ENCODE data around the gene SPDL1.

Gene SPDL1

DNA sequence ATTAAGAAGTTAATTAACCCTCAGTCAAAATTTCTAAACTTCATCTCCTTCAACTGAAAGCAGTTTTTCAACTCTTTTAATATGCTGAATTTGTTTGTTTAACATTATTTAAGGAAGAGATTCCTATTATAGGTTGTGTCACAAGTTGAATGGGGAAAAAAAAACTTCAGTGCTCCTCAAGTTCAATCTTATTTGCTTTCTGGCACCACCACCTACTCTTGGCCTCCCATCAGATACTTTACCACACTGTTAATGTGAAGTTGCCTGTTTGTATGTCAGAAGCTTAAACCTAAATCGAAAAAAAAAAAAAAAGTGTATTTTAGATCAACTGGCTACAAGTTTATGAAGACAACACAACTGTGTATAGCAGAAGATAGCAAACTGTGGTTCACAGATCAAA is 49.4 kb downstream of the SPDL1 start:
- no peak for DNase-seq (ENCODE audit: low read depth)

DNA sequence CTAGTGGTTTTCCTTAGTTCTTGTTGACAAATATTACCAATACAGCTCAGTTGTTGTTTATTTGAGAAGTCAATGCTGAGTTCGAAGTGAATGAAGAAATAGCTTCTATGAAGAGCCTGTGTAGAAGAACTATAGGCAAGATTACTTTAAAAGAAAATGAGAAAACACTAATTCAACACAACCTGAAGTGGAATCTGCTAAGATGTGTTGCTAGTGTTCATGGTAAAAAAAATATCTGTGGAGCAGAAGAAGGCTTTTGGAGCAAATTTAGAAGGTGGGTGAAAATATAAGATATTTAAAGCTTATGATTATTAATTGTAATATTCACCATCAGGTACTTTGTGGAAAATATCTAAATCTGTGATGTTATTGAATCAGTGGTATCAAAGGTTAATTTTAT is 51.0 kb downstream of the SPDL1 start:
- no peak for DNase-seq (ENCODE audit: low read depth)

DNA sequence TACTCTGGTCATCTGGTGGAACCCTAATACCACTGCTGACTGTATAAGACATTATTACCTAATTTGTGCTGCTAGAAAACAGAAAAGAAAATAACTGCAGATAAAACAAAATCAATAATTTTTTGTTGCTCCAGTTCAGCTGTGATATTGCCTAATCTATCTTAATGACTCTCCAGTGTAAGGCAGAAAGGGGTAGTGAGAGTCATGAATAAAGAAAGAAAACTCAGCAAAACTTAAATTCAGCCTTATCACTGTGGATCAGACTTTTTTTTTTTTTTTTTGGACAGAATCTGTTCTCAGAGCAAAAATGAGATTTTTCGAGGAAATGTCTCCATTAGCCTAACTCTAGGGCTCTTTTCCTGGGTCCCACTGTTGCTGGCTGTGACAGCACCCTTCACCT is 52.4 kb downstream of the SPDL1 start:
- DNase-seq (ENCODE audit: low read depth) = no peak

DNA sequence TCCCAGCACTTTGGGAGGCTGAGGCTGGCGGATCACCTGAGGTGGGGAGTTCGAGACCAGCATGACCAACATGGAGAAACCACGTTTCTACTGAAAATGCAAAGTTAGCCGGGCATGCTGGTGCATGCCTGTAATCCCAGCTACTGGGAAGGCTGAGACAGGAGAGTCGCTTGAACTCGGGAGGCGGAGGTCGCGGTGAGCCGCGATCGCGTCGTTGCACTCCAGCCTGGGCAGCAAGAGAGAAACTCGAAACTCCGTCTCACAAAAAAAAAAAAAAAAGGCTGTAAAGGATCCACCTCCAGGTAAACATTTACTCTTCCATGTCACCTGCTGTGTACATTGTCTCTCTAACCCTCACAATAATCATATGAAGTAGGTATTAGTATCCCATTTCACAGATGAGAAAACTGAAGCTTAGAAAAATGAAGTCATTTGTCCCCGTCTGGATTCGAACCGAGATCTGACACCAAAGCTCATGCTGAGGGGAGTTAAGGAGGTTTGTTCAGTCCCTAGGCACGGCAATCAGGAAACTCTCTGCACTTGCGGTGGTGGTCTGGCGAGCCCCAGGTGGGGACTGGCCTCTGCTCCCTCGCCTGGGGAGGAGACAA is 53.0 kb downstream of the SPDL1 start:
- DNase-seq (ENCODE audit: low read depth) = no peak

DNA sequence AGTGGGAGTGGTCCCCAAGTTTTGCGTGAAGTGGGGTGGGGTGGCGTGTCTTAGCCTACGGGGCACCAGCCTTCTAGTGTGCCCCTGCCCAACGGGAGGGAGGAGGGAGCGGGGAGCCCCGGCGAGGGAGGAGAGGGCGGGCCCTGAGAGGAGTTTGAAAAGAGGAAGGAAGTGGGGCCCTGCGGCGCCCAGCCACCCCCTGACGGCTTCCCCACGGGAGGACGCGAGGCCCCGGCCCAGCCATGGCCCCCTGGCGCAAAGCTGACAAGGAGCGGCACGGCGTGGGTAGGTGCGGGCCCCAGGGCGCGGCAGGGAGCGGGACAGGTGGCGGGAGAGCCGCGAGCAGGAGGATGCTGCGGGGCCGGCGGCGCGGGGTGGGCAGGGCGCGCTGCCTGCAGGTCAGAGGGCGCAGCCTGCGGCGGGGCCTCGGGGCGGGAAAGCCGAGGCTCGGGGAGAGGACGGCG is 53.5 kb downstream of the SPDL1 start, which contains the start of gene DOCK2:
Gene DOCK2 (plus strand): TSS at position 191 of the 464 bp plus-strand sequence. CDS start 52 bp downstream, at position 243.
- no peak for DNase-seq (ENCODE audit: low read depth)

DNA sequence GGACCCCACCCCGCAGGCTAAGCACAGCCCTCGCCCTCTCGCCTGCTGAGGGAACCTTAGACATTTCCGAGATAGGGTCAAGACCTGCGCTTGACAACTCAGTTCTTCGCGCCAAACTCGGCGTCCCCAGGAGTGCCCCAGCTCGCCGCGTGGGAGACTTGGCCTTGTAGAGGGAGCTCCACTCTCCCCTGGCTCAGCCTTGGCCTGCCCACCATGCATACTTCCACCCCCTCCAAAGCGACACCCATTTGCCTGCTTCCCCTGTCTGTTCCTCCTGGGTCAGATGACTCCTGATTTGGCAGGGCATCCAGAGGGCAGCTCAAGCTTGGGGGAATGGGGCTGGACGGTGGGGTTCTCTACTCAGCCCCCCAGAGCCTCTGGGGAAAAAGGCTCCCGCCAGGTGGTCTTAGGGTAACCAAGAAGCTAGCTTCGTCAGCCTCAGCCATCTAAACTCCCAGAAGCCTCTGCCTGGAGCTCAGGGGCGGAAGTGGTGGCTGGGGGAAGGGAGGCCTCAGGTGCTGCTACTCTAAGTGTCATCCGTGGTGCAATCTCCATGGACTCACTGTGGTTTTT is 54.1 kb downstream of the SPDL1 start:
- no peak for DNase-seq (ENCODE audit: low read depth)

DNA sequence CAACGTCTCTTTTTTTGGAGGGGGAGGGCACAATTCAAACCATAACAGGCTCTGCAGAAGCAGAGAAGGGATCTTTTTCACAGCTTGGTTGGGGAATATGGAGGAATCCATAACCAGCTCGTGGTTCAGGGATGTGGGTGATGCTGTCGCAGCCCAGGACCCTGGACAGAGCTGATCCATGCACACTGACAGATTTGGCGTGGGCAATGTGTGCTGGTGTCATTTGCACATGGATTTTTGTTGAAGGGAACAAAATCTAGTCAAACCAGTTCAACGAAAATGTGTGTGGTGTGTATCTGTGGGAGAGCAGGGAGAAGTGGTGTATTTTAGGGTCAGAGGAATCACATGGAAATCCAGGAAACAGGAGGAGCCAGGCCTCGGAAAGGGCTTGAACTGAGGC is 57.7 kb downstream of the SPDL1 start:
- peak; percentile 60 for DNase-seq (ENCODE audit: low read depth)

DNA sequence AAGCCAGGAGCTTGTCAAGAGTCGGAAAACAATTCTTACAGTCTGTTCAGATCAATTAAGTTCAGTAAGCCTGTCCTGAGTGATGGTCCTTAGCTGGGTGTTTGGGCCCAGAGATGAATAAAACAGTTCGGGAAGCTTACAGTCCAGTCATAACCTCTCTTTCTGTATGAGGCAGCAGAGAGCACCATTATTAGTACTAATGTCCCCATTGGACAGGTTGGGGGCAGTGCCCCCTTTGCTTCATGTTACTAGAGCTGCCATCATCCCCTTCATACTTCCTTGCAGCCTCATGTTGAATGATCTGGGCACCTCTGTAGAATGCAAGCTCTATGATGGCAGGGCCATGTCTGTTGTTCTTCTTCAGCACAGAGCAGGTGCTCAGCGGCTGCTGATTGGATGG is 63.3 kb downstream of the SPDL1 start:
- no peak for DNase-seq (ENCODE audit: low read depth)

DNA sequence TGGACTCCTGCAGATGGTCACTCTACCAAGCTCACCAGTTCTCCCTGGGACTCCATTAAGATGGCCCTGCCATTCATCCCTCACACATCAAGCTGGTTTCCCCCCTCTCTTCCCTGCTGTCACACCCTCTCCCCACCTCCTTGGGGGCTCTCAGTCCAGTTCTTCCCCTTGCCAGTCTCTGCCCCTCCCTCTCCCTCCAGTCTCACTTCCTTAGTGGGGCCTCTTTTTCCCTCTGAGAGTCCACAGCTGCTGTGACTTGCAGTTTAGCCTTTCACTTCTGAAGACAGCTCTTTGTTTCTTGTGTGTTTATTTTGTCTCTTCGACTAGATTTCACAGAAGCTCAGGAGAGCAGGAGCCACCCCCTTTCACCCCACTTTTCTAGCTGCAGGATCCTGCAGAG is 64.0 kb downstream of the SPDL1 start:
- DNase-seq (ENCODE audit: low read depth) = no peak

DNA sequence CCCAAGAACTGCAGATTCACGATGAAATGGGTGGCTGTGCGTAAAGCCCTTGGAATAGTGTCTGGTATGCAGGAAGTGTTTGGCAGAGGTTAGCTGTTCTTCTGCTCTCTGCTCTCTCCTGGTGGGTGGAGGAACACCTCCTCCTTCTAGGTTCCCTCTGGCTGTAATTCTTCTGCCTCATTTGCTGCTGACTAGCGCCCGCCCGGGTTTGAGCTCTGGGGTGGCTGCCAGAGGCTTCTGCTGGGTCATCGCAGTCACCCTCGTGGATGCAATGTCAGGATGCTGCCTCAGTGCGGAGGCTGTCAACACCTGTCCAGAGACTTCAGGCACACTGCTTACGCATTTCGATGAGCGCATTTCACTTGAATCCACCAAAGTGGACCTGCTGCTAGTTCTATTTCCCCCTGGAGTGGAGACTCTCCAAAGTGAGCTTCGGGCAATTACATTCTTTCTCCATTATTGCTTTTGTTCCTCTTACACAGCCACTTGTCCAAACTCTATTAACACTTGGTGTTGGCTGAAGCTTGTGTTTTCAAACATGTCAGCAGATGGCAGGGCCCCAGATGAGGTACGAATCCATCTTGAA is 65.2 kb downstream of the SPDL1 start:
- DNase-seq (ENCODE audit: low read depth) = peak; percentile 53

DNA sequence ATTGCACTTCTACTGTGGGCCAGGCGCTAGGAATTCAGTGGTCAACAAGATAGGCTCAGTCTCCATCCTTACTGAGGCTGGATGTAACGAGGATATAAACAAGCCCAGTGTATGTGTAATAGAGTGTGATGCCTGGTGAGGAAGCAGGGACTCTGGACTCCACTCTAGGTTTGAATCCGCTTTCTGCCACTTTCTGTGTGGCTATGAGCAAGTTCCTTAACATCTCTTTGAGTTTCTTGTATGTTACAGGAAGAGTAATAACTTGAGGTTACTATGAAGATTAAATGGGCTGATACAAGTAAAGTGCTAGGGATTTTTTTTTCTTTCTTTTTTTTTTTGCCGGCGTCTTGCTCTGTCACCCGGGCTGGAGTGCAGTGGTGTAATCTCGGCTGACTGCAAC is 65.9 kb downstream of the SPDL1 start:
- no peak for DNase-seq (ENCODE audit: low read depth)

DNA sequence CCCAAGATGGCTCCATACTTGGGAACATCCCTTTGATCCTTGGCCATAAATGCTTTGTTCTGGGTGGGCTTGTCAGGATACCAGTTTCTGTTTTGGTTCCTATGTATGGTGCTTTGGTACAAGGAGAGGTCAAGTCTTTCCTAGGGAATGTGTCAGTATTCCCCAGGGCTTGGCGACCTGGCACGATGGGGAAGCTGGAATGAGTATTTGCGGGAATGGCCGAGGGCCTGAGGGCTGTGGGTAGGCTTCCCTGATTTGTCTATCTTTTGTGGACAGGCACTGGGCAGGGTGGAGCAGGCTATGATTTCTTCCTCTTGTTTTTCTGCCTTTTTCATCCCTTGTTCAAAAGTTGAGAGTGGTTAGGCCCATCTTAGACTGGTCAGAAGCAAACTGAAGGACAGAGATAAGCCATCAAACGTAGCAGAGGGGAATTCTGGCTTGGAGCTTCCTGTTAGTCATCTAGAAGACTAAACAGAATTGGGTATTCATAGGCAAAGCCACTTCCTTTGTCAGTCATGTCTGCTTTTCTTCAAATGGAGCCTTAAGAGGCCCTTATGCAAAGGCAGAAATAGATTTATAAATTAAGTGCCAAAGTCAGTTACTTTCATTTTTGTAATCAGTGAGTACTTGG is 67.2 kb downstream of the SPDL1 start:
- DNase-seq (ENCODE audit: low read depth) = peak; percentile 86

DNA sequence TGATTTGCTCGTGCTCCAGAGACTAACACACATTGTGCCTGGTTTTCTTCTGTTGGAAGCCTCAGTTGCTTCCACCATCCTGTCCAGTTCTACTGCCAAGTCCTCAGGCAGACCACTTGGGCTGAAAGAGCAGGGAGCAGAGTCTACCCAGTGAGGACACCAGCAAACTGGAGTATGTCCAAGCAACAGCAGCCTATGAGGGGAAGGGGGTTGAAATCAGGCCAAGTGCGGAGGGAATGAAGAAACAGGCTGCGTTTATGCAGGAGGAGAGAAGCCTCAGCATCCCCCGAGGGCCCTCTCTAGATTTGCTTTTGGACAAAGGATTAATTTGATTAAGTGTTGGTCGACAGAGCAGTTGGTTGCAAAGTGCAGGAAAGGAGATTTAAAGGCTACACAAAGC is 68.0 kb downstream of the SPDL1 start:
- DNase-seq (ENCODE audit: low read depth) = no peak

DNA sequence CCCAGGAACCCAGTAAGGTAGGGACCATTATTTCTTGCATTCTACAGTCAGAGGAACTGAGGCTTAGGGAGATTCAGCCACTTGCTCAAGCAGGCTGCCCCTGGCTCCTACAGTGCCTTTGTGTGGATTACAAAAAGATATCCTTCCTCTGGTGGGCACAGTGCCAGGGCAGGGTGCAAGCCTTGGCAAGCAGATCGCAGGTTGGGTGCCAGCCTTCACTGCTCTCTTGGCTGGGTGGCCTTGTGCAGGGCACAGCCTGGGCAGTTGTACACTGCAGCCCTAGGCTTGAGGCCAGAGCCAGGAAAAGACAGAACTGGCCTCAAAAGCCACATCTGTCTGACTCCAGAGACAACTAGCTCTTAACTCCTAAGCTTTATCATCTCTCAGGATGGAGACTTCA is 68.5 kb downstream of the SPDL1 start:
- DNase-seq (ENCODE audit: low read depth) = no peak

DNA sequence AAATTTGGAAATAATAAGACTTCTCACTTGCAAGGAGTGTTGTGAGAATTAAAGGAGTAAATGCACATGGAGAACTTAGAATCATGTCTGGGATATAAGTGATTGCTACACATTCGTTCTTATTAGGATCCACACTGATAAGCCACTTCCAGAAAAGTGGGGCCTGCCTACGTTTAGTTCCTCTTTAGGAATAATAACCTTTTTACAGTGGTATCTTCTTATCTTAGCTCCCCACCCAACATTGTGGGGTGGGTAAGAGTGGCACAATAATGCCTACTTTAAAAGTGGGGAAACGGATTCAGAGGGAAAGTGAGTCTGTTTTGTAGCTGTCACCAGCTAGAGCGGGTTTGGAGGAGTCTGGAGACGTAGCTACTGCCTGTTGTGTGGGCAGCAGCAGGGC is 69.5 kb downstream of the SPDL1 start:
- no peak for DNase-seq (ENCODE audit: low read depth)

Data from EH (cell line).